HG03280 (cell line): ENCODE data around the gene INSRR.

Experiments
- ATAC-seq: cut with Tn5 transposase; IDR thresholded peaks from one replicate; pipeline ENCODE4 v1.9.1; 2021; ENCODE audit warnings: mild to moderate bottlenecking, moderate library complexity; ENCODE audit not compliant: unreplicated experiment

Gene INSRR

GRCh38 chr1:156894711-156895454 is 36.0 kb upstream of the INSRR start:
- ATAC-seq = no peak

DNA sequence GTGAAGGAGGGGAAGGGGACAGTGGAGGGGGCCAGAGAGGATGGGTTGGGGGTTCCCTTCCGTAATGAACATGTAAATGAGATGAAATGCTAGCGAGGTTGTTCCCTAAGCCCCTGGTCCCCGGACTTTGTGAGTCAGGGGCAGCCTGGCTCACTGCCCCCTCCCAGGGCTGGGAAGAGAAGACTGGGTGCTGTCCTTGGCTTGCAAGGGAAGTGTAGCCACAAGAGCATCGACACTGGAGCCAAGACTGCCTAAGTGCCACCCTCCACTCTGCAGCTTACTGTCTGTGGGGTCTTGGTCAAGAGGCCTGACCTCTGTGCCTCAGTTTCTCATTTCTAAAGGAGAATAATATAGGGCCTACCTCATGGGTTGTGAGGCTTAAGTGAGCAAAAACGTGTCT is 35.1 kb upstream of the INSRR start:
- ATAC-seq = no peak

GRCh38 chr1:156893048-156893953 is 34.4 kb upstream of the INSRR start, which contains the start of gene PEAR1:
PEAR1 (plus strand) TSS chr1:156893718; CDS start chr1:156903927, 10,209 bp downstream.
- ATAC-seq = no peak

- ATAC-seq = no peak
These were observed 33.5 kb upstream of the INSRR start for GRCh38 chr1:156892190-156893047.

GRCh38 chr1:156889802-156890580 is 31.1 kb upstream of the INSRR start:
- ATAC-seq = no peak

- no peak for ATAC-seq
These were observed 28.8 kb upstream of the INSRR start for GRCh38 chr1:156887734-156888133.

DNA sequence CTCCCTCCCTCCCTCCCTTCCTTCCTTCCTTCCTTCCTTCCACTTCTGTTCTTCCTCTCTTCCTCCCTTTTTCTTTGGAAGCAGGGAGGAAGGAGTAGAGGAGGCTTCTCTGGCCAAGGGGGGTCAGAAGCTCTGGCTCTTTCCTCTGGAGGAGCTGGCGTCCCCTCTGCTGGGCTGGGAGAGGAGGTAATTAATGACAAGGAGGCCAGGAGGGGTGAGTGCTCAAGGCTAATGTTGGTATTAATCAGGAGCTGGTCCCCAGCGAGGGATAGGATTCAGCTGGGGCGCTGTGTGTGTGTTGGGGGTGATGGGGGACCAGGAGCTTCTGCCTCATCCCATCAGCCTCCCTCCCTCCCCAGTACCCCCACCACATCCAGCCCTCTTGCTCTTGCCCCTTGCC is 28.4 kb upstream of the INSRR start:
- ATAC-seq = no peak

- no peak for ATAC-seq
These were observed 27.8 kb upstream of the INSRR start for GRCh38 chr1:156886583-156887281.

GRCh38 chr1:156885880-156886355 is 27.0 kb upstream of the INSRR start:
- ATAC-seq = no peak

DNA sequence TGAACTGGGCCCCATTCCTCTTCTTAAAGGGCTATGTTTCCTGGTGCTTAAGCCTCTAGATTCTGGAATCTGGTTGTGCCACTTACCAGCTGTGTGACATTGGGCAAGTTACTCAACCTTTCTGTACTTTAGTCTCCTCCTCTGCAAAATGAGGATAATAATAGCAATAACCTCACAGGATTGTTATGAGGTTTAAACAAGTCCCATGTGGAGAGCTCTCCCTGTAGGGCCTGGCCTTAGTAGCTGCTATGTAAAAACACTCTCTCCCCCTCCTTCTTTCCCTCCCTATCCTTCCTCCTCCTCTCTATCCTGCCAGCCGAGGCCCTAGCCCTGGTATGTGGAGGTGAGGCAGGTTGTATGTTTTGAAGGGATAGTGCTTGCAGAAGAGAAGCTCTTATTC is 26.4 kb upstream of the INSRR start:
- no peak for ATAC-seq

DNA sequence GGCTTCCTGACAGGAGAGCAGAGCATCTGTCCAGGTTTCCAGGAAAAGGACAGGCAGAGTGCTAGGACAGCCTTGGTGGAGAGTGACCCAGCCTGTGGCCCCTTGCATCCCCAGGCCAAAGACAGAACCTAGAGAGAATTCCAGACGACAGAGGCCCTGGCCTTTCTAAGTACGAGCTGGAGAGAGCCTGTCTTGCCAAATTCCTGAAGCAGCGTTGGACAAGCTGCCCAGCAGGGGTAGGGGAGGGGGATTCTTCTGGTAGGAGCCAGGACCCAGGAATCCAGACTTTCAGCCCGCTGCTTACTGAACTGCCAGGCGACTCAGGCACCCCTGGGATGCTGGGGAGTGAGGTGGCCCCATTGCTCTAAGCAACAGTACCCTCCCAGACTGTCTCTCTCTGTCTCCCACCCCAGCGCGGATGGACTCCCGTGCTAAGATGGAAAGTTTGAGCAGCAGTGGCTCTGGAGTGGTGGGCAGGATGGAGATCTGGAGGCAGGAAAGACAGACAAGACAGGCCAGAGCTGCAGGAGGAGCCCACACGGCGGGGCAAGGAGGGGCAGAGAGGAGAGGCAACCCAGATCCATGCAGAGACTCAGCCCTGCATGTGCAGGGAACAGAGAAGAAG is 25.8 kb upstream of the INSRR start:
- ATAC-seq = no peak

GRCh38 chr1:156883919-156884318 is 25.0 kb upstream of the INSRR start:
- ATAC-seq = no peak

- no peak for ATAC-seq
These were observed 23.6 kb upstream of the INSRR start for GRCh38 chr1:156882543-156882942.

DNA sequence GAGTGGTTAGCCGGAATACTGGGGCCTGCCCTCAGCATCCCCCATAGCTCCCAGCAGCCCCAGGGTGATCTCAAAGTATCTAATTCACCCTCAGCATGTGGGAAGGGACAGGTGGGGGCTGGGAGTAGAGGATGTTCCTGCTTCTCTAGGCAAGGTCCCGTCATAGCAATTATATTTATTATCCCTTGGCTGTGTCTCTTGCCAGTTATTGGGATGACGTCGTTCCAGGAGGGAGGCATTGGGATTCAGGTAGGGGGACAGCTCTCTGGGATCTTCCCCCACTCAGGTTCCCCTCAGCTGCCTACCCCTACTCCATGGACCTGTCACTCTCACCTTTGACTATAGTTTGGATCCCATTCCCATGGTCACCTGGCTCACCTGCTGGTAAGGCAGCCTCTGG is 22.7 kb upstream of the INSRR start:
- no peak for ATAC-seq

GRCh38 chr1:156881101-156881500 is 22.2 kb upstream of the INSRR start:
- no peak for ATAC-seq

DNA sequence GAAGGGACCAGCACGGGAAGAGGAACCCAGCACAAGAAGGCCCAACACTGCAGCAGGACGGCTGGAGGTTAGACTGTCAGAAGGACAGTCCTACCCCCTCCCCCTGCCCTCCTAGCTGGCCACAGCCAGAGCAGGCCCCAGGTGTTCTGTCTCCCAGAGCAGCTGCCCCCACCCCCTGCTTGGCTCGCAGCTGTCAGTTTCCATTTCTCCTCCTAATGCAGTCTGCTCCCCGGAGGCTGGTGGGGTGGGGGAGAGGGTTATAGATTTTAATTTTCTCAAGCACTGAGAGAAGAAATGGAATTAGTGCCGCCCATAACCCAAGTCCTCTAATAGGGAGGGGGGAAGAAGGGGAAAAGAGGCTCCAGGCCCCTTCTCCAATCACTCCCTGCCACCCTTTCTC is 21.6 kb upstream of the INSRR start:
- ATAC-seq = no peak

DNA sequence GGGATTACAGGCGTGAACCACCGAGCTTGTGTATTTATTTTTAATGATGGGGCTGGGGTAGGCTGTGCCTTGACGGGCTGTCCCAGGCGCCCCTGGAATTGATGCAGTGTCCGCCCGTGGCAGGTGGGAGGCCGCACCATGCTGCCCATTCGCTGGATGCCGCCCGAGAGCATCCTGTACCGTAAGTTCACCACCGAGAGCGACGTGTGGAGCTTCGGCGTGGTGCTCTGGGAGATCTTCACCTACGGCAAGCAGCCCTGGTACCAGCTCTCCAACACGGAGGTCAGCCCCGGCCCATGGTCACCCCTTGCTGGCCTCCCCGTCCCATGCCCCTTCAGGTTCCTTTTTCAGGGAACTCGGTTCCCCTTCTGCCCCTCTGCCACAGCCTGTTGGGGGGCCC is 21.0 kb upstream of the INSRR start:
- ATAC-seq = no peak

GRCh38 chr1:156877433-156878170 is 18.7 kb upstream of the INSRR start:
- no peak for ATAC-seq
